Activated CD4-positive, alpha-beta T cell treated with anti-CD3 and anti-CD28 coated beads for 24 hours (primary cell): ENCODE data around the gene FAM185A.
"Not testable (repeated sequence)": the region's sequence is repeated elsewhere in the genome, so short reads cannot be mapped to it uniquely, and the experiment has no call there.

ENCODE experiments used
- DNase-seq, 2 donors: peaks; one replicate each; pipeline ENCODE4 v3.0.0-alpha.2; 2020; ENCODE audit warnings: low read depth in 2 of 2

The FAM185A gene

GRCh38 chr7:102748605-102749444, at the start of gene FAM185A:
FAM185A (plus strand) TSS chr7:102748999; CDS start chr7:102749208, 209 bp downstream.
- peak; percentile 87 to 88 for DNase-seq

GRCh38 chr7:102713011-102713690, 35.6 kb upstream of the FAM185A start:
- DNase-seq = peak in 1 of 2 donors; percentile 2

- DNase-seq = not testable (repeated sequence)
These were observed 35.1 kb upstream of the FAM185A start for GRCh38 chr7:102713691-102714080.

GRCh38 chr7:102714774-102715522, 33.9 kb upstream of the FAM185A start:
- not testable (repeated sequence) for DNase-seq

GRCh38 chr7:102715718-102716117, 33.1 kb upstream of the FAM185A start:
- DNase-seq = not testable (repeated sequence)

GRCh38 chr7:102718491-102718890, 30.3 kb upstream of the FAM185A start:
- not testable (repeated sequence) for DNase-seq

GRCh38 chr7:102726170-102726569, 22.6 kb upstream of the FAM185A start:
- not testable (repeated sequence) for DNase-seq

GRCh38 chr7:102729670-102730069, 19.1 kb upstream of the FAM185A start:
- DNase-seq = not testable (repeated sequence)

GRCh38 chr7:102730431-102730830, 18.4 kb upstream of the FAM185A start:
- not testable (repeated sequence) for DNase-seq

- not testable (repeated sequence) for DNase-seq
These were observed 6.6 kb upstream of the FAM185A start for GRCh38 chr7:102742002-102742771.

- DNase-seq = not testable (repeated sequence)
These were observed 4.9 kb upstream of the FAM185A start for GRCh38 chr7:102743861-102744260.

GRCh38 chr7:102745494-102746288, 3.1 kb upstream of the FAM185A start:
- not testable (repeated sequence) for DNase-seq

- not testable (repeated sequence) for DNase-seq
These were observed 617 bp downstream of the FAM185A start for GRCh38 chr7:102749445-102749786.

GRCh38 chr7:102758227-102758626, 9.4 kb downstream of the FAM185A start:
- DNase-seq = not testable (repeated sequence)

GRCh38 chr7:102759934-102760333, 11.1 kb downstream of the FAM185A start:
- DNase-seq = not testable (repeated sequence)

GRCh38 chr7:102761234-102761633, 12.4 kb downstream of the FAM185A start:
- not testable (repeated sequence) for DNase-seq

GRCh38 chr7:102763295-102763905, 14.6 kb downstream of the FAM185A start:
- DNase-seq = not testable (repeated sequence)

- DNase-seq = not testable (repeated sequence)
These were observed 20.9 kb downstream of the FAM185A start for GRCh38 chr7:102769657-102770192.

GRCh38 chr7:102770467-102770866, 21.7 kb downstream of the FAM185A start:
- not testable (repeated sequence) for DNase-seq

- DNase-seq = not testable (repeated sequence)
These were observed 27.4 kb downstream of the FAM185A start for GRCh38 chr7:102776217-102776616.
